ENCODE data around the gene TBL2. TPM values are rescaled to one million over a fixed set of nuclear protein-coding genes. Genes with fewer than 3 reads are reported as not detected.

TBL2 gene
- total RNA-seq (10 to 100 TPM; 19.2 to 40.9 (median 32.8) TPM), polyA plus RNA-seq (10 to 100 TPM; 21.3 to 29.0 TPM), total RNA-seq (15.2 reads per million, percentile 44 among the genes with 10 or more reads in this experiment)

GRCh38 chr7:73578342-73579128 lies at the start of gene TBL2:
Gene TBL2 (minus strand): TSS chr7:73578579. CDS start chr7:73578549, 30 bp downstream.
- peaks cover 0 to 11% (median 5%) of the 10 kb centered on the region in 5 donors for H3K36me3 Mint-ChIP-seq
- Histone ChIP-seq H3K4me3 (ENCODE audit: low read length) (peak within 1 kb of the TSS; percentile 61), H3K27me3 (ENCODE audit: control insufficient read depth in 2 of 2, insufficient read depth in 2 of 2, low read length in 2 of 2) (no peaks in the 10 kb centered on the region), H3K27ac (ENCODE audit: low read depth, low read length) (peak within 1 kb of the TSS; percentile 88), H3K36me3 (ENCODE audit: control insufficient read depth in 2 of 3, insufficient read depth in 3 of 3, low read length in 3 of 3) (peaks cover 0 to 19% (median 10%) of the 10 kb centered on the region in 3 experiments), H3K9me3 (ENCODE audit: control insufficient read depth in 2 of 3, low read length in 3 of 3) (no peaks in the 10 kb centered on the region), H3K4me1 (ENCODE audit: control insufficient read depth in 2 of 2, insufficient read depth in 2 of 2, low read length in 2 of 2) (peaks cover 13 to 14% of the 10 kb centered on the region in 2 donors)
- peak; percentile 98 to 99 (median 98) for DNase-seq
- peak within 1 kb of the TSS; percentile 97 to 99 (median 98) for H3K27ac Mint-ChIP-seq
- ChIA-PET CTCF (interaction anchor here (0.7 to 1.0 kb wide), 2 partner anchors 42 to 51 kb away, joined by 3 to 4 read pairs; no protein-coding TSS in a partner anchor), POLR2A (interaction anchor here (0.6 to 4.5 kb wide), 13 partner anchors 9 to 160 kb away, joined by 3 to 37 read pairs (median 5); partner anchors contain the start of genes ABHD11, BAZ1B, BCL7B and BUD23)
- peaks cover 14 to 35% (median 31%) of the 10 kb centered on the region in 7 donors for H3K4me1 Mint-ChIP-seq
- intact Hi-C loops (cut with micrococcal nuclease), result loop anchor here (1.0 to 10.0 kb wide), 15 partner anchors 21 to 674 kb away; partner anchors contain the start of genes ABHD11 (in 2 of the 2), BAZ1B (in 2 of the 2), BCL7B (in 2 of the 2) and BUD23 (in 2 of the 2)
- no peaks in the 10 kb centered on the region for H3K9me3 Mint-ChIP-seq
- ATAC-seq, result peak; percentile 94
- no peaks in the 10 kb centered on the region for H3K27me3 Mint-ChIP-seq
- peak within 1 kb of the TSS; percentile 91 to 98 (median 96) for H3K4me3 Mint-ChIP-seq

- no peaks in the 10 kb centered on the region for H3K9me3 ChIP-seq (ENCODE audit: control insufficient read depth in 2 of 3, low read length in 3 of 3)
- H3K4me1 Mint-ChIP-seq, result peaks cover 0 to 9% (median 5%) of the 10 kb centered on the region in 7 donors
- DNase-seq (no peak), ATAC-seq (no peak)
- H3K4me1 ChIP-seq (ENCODE audit: control insufficient read depth in 2 of 2, insufficient read depth in 2 of 2, low read length in 2 of 2), result no peaks in the 10 kb centered on the region
- H3K27ac Mint-ChIP-seq, result no peak overlapping the region
- H3K4me3 ChIP-seq (ENCODE audit: low read length), result no peak overlapping the region
- no peaks in the 10 kb centered on the region for H3K36me3 ChIP-seq (ENCODE audit: control insufficient read depth in 2 of 3, insufficient read depth in 3 of 3, low read length in 3 of 3)
- POLR2A ChIA-PET, result no interaction called here
- intact Hi-C loops (cut with micrococcal nuclease), result no loop called here
- no peaks in the 10 kb centered on the region for H3K9me3 Mint-ChIP-seq
- H3K27me3 Mint-ChIP-seq, result peaks cover 33 to 70% (median 50%) of the 10 kb centered on the region in 5 donors
- CTCF ChIA-PET, result no interaction called here
- H3K27ac ChIP-seq (ENCODE audit: low read depth, low read length), result no peak overlapping the region
- peaks cover 0 to 10% of the 10 kb centered on the region in 2 donors for H3K27me3 ChIP-seq (ENCODE audit: control insufficient read depth in 2 of 2, insufficient read depth in 2 of 2, low read length in 2 of 2)
- no peak overlapping the region for H3K4me3 Mint-ChIP-seq
- no peaks in the 10 kb centered on the region for H3K36me3 Mint-ChIP-seq
Observed at GRCh38 chr7:73626814-73627213, 48.4 kb upstream of the TBL2 start.

GRCh38 chr7:73625276-73625675 lies 46.9 kb upstream of the TBL2 start:
- Histone ChIP-seq H3K27me3 (ENCODE audit: control insufficient read depth in 2 of 2, insufficient read depth in 2 of 2, low read length in 2 of 2) (peaks cover 0 to 10% of the 10 kb centered on the region in 2 donors), H3K36me3 (ENCODE audit: control insufficient read depth in 2 of 3, insufficient read depth in 3 of 3, low read length in 3 of 3) (no peaks in the 10 kb centered on the region), H3K9me3 (ENCODE audit: control insufficient read depth in 2 of 3, low read length in 3 of 3) (no peaks in the 10 kb centered on the region), H3K4me1 (ENCODE audit: control insufficient read depth in 2 of 2, insufficient read depth in 2 of 2, low read length in 2 of 2) (no peaks in the 10 kb centered on the region), H3K27ac (ENCODE audit: low read depth, low read length) (no peak overlapping the region), H3K4me3 (ENCODE audit: low read length) (no peak overlapping the region)
- ChIA-PET POLR2A (interaction anchor here (0.7 kb wide), 1 partner anchor 42 kb away, joined by 3 read pairs; no protein-coding TSS in a partner anchor), CTCF (no interaction called here)
- H3K4me1 Mint-ChIP-seq, result peaks cover 0 to 9% (median 5%) of the 10 kb centered on the region in 7 donors
- ATAC-seq (no peak), DNase-seq (no peak)
- H3K4me3 Mint-ChIP-seq, result peak overlapping the region in 1 of 10 donors; percentile 65
- intact Hi-C loops (cut with micrococcal nuclease), result no loop called here
- no peaks in the 10 kb centered on the region for H3K36me3 Mint-ChIP-seq
- H3K27me3 Mint-ChIP-seq, result peaks cover 34 to 75% (median 49%) of the 10 kb centered on the region in 5 donors
- H3K27ac Mint-ChIP-seq, result peak overlapping the region in 1 of 9 donors; percentile 50
- no peaks in the 10 kb centered on the region for H3K9me3 Mint-ChIP-seq

GRCh38 chr7:73624669-73625001 lies 46.3 kb upstream of the TBL2 start:
- Mint-ChIP-seq H3K27ac (peak overlapping the region in 1 of 9 donors; percentile 50), H3K4me1 (peaks cover 0 to 9% (median 5%) of the 10 kb centered on the region in 7 donors), H3K4me3 (peak overlapping the region in 9 of 10 donors; percentile 12 to 78 (median 51)), H3K36me3 (no peaks in the 10 kb centered on the region), H3K9me3 (no peaks in the 10 kb centered on the region), H3K27me3 (peaks cover 40 to 77% (median 49%) of the 10 kb centered on the region in 5 donors)
- Histone ChIP-seq H3K4me1 (ENCODE audit: control insufficient read depth in 2 of 2, insufficient read depth in 2 of 2, low read length in 2 of 2) (no peaks in the 10 kb centered on the region), H3K9me3 (ENCODE audit: control insufficient read depth in 2 of 3, low read length in 3 of 3) (no peaks in the 10 kb centered on the region), H3K36me3 (ENCODE audit: control insufficient read depth in 2 of 3, insufficient read depth in 3 of 3, low read length in 3 of 3) (no peaks in the 10 kb centered on the region), H3K27me3 (ENCODE audit: control insufficient read depth in 2 of 2, insufficient read depth in 2 of 2, low read length in 2 of 2) (peaks cover 0 to 10% of the 10 kb centered on the region in 2 donors), H3K27ac (ENCODE audit: low read depth, low read length) (no peak overlapping the region), H3K4me3 (ENCODE audit: low read length) (no peak overlapping the region)
- intact Hi-C loops (cut with micrococcal nuclease), result loop anchor here in 1 of 2 donors (1.0 to 5.0 kb wide), 4 partner anchors 43 to 113 kb away; partner anchors contain the start of genes ABHD11, STX1A, TBL2 and VPS37D
- ChIA-PET POLR2A (interaction anchor here (0.7 kb wide), 1 partner anchor 42 kb away, joined by 3 read pairs; no protein-coding TSS in a partner anchor), CTCF (no interaction called here)
- ATAC-seq, result no peak
- no peak for DNase-seq

- no peaks in the 10 kb centered on the region for H3K4me1 ChIP-seq (ENCODE audit: control insufficient read depth in 2 of 2, insufficient read depth in 2 of 2, low read length in 2 of 2)
- peak; percentile 89 for ATAC-seq
- H3K4me3 ChIP-seq (ENCODE audit: low read length), result no peak within 1 kb of the TSS
- POLR2A ChIA-PET, result no interaction called here
- no peaks in the 10 kb centered on the region for H3K36me3 Mint-ChIP-seq
- no peaks in the 10 kb centered on the region for H3K9me3 Mint-ChIP-seq
- H3K27ac ChIP-seq (ENCODE audit: low read depth, low read length), result no peak within 1 kb of the TSS
- peak within 1 kb of the TSS in 1 of 9 donors; percentile 50 for H3K27ac Mint-ChIP-seq
- peaks cover 0 to 10% of the 10 kb centered on the region in 2 donors for H3K27me3 ChIP-seq (ENCODE audit: control insufficient read depth in 2 of 2, insufficient read depth in 2 of 2, low read length in 2 of 2)
- peak in 7 of 9 donors; percentile 16 to 68 (median 30) for DNase-seq
- intact Hi-C loops (cut with micrococcal nuclease), result loop anchor here in 1 of 2 donors (1.0 to 5.0 kb wide), 4 partner anchors 43 to 113 kb away; partner anchors contain the start of genes ABHD11, STX1A, TBL2 and VPS37D
- H3K4me3 Mint-ChIP-seq, result peak within 1 kb of the TSS; percentile 25 to 78 (median 60)
- no peaks in the 10 kb centered on the region for H3K9me3 ChIP-seq (ENCODE audit: control insufficient read depth in 2 of 3, low read length in 3 of 3)
- CTCF ChIA-PET, result no interaction called here
- H3K27me3 Mint-ChIP-seq, result peaks cover 38 to 74% (median 44%) of the 10 kb centered on the region in 5 donors
- H3K36me3 ChIP-seq (ENCODE audit: control insufficient read depth in 2 of 3, insufficient read depth in 3 of 3, low read length in 3 of 3), result no peaks in the 10 kb centered on the region
- H3K4me1 Mint-ChIP-seq, result peaks cover 0 to 9% (median 5%) of the 10 kb centered on the region in 7 donors
Observed at GRCh38 chr7:73623798-73624668, 45.7 kb upstream of the TBL2 start, which contains the start of gene MLXIPL. Gene MLXIPL (minus strand): TSS chr7:73624522. CDS start chr7:73624492, 30 bp downstream.
